Measurements from ENCODE around the gene COLEC11.

DNA sequence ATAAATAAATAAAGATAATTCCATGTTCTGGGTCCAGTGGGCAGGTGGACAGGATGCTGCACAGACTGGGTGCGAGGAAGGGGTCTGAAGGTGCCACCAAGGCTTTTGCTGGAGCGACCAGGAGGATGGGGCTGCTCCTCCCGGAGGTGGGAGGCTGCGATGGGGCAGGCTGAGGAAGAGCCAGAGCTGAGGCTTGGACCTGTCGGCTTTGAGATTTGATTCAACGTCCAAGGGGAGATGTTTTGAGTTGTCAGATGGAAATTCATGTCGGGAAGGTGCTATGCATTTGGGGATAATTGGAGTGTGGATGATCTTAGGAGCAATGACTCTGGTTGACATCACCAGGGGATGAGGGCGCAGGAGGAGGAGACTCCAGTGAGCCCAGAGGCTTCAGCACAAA is 74.7 kb downstream of the COLEC11 start:
- TF ChIP-seq ZNF121 (CRISPR knock-in tag; conservative IDR thresholded peaks at IDR 0.05) (no peak), ZNF561 (CRISPR knock-in tag; conservative IDR thresholded peaks at IDR 0.05) (no peak), CREM (IDR thresholded peaks at IDR 0.05; ENCODE audit: low read depth) (no peak)
